ENCODE measurements around the gene SLC3A2.

DNA sequence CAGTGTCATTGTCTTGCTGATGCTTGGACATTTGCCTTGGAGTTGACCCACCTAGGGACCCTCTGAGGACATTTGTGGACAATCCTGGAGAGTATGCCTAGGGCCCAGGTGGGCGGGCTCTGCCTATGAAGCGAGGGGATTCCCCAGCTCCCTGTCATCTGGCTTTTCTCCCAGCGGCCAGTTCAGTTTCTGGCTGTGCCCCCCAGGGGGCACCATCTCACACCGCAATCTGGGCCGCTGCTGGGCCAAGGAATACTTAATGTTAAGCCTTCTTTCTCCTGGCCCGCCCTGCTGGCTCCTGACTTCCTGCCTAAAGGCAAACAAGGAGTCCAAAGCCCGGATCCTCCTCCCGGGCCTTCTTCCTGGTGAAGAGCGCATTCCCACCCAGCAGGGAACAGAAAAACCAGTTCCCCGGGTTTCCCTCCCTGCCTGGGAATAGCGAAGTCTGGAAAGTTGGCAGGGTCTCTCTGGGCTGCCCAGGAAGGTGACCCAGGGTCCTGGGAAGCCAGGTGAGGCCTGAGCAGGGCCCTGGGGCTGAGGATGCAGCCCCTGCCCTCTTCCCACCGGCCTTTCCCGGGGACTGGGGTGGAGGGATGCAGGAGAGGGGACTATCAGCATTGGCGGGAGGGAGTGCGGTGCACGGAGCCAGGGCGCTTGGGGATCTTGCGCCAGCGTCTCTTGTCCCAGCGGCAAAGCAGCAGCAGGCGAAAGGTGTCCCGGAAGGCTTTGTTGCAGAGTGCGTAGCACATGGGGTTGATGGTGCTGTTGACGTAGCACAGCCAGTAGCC lies 28.6 kb downstream of the SLC3A2 start:
- peak; percentile 73 for TF ChIP-seq CTCF (conservative IDR thresholded peaks at IDR 0.05; ENCODE audit: low read length)
- no peak for TF ChIP-seq EZH2phosphoT487 (IDR thresholded peaks at IDR 0.05; ENCODE audit: borderline replicate concordance, low read depth, low read length)
